HG02763 (cell line): Measurements from ENCODE around the gene ACP2.
"Not testable (repeated sequence)": the region's sequence is repeated elsewhere in the genome, so short reads cannot be mapped to it uniquely, and the experiment has no call there.

Source experiments
- ATAC-seq: cut with Tn5 transposase; IDR thresholded peaks from one replicate; pipeline ENCODE4 v1.9.1; 2021; ENCODE audit warnings: mild to moderate bottlenecking, moderate library complexity; ENCODE audit not compliant: unreplicated experiment

The ACP2 gene

GRCh38 chr11:47208008-47208552 lies 40.5 kb downstream of the ACP2 start:
- ATAC-seq = not testable (repeated sequence)

GRCh38 chr11:47207459-47207858 lies 41.2 kb downstream of the ACP2 start:
- no peak for ATAC-seq

- not testable (repeated sequence) for ATAC-seq
Measured at GRCh38 chr11:47206577-47206976, 42.0 kb downstream of the ACP2 start.

GRCh38 chr11:47204637-47204989 lies 44.0 kb downstream of the ACP2 start:
- no peak for ATAC-seq

- no peak for ATAC-seq
Measured at GRCh38 chr11:47202576-47202975, 46.0 kb downstream of the ACP2 start.

- no peak for ATAC-seq
Measured at GRCh38 chr11:47201015-47201414, 47.6 kb downstream of the ACP2 start.

- ATAC-seq = not testable (repeated sequence)
Measured at GRCh38 chr11:47198161-47198560, 50.5 kb downstream of the ACP2 start.

GRCh38 chr11:47192111-47192510 lies 56.5 kb downstream of the ACP2 start:
- ATAC-seq = no peak

GRCh38 chr11:47191137-47191536 lies 57.5 kb downstream of the ACP2 start:
- ATAC-seq = not testable (repeated sequence)
